C4-2B (cell line): ENCODE measurements around the gene FBF1.
"Not testable (repeated sequence)": the region's sequence is repeated elsewhere in the genome, so short reads cannot be mapped to it uniquely, and the experiment has no call there.

Source experiments
- H3K27ac ChIP-seq: fragments of 450-650 bp; 2 replicates; pipeline ENCODE4 v1.5.1; 2017
- CTCF ChIP-seq: fragments of 450-650 bp; conservative IDR thresholded peaks from 2 replicates; pipeline ENCODE4 v1.5.1; 2017; ENCODE audit warnings: mild to moderate bottlenecking
- ZFX ChIP-seq: fragments of 450-650 bp; IDR thresholded peaks from 2 replicates; pipeline ENCODE4 v1.6.1; 2017

Gene FBF1

GRCh38 chr17:75869282-75870141 is 71.3 kb downstream of the FBF1 start:
- TF ChIP-seq ZFX (no peak), CTCF (no peak)
- H3K27ac ChIP-seq = no peak overlapping the region

GRCh38 chr17:75868730-75869281 is 72.0 kb downstream of the FBF1 start:
- not testable (repeated sequence) for H3K27ac ChIP-seq

- not testable (repeated sequence) for H3K27ac ChIP-seq
Observed at GRCh38 chr17:75865404-75866188, 75.2 kb downstream of the FBF1 start.

GRCh38 chr17:75864887-75865286 is 76.0 kb downstream of the FBF1 start:
- not testable (repeated sequence) for H3K27ac ChIP-seq

- TF ChIP-seq CTCF = no peak
- TF ChIP-seq ZFX = no peak
- H3K27ac ChIP-seq = no peak overlapping the region
Observed at GRCh38 chr17:75864448-75864871, 76.4 kb downstream of the FBF1 start.

- TF ChIP-seq ZFX (no peak), CTCF (no peak)
- H3K27ac ChIP-seq = no peak overlapping the region
Observed at GRCh38 chr17:75861927-75862317, 78.9 kb downstream of the FBF1 start.
